BE2C (cell line): Measurements from ENCODE around the gene BIRC6.

Experiments used
- DNase-seq: peaks from one replicate; pipeline ENCODE4 v3.0.0-alpha.2; 2020
- H3K27me3 ChIP-seq: fragments of 250-450 bp; sonication (Bioruptor Pico); 2 replicates; pipeline ENCODE4 v1.5.1; 2020; ENCODE audit warnings: mild to moderate bottlenecking
- H3K36me3 ChIP-seq: fragments of 250-450 bp; sonication (Bioruptor Pico); 2 replicates; pipeline ENCODE4 v1.5.1; 2020; ENCODE audit warnings: mild to moderate bottlenecking
- H3K4me1 ChIP-seq: fragments of 250-450 bp; sonication (Bioruptor Pico); 2 replicates; pipeline ENCODE4 v1.5.1; 2020
- H3K4me3 ChIP-seq: 2 replicates; pipeline ENCODE4 v1.5.1; 2011; ENCODE audit warnings: low read depth, low read length
- H3K9me3 ChIP-seq: fragments of 250-450 bp; sonication (Bioruptor Pico); 2 replicates; pipeline ENCODE4 v1.5.1; 2020
- TF ChIP-seq, protein P1 (sequence below): IDR thresholded peaks from 2 replicates; pipeline ENCODE4 v1.5.1; 2012; ENCODE audit warnings: mild to moderate bottlenecking, low read depth, low read length

The BIRC6 gene

GRCh38 chr2:32436150-32436549, 79.3 kb downstream of the BIRC6 start:
- no peaks in the 10 kb centered on the region for H3K4me1 ChIP-seq
- no peaks in the 10 kb centered on the region for H3K27me3 ChIP-seq
- peaks cover 60% of the 10 kb centered on the region for H3K36me3 ChIP-seq
- DNase-seq, result no peak
- no peaks in the 10 kb centered on the region for H3K9me3 ChIP-seq
- TF ChIP-seq, protein P1, sequence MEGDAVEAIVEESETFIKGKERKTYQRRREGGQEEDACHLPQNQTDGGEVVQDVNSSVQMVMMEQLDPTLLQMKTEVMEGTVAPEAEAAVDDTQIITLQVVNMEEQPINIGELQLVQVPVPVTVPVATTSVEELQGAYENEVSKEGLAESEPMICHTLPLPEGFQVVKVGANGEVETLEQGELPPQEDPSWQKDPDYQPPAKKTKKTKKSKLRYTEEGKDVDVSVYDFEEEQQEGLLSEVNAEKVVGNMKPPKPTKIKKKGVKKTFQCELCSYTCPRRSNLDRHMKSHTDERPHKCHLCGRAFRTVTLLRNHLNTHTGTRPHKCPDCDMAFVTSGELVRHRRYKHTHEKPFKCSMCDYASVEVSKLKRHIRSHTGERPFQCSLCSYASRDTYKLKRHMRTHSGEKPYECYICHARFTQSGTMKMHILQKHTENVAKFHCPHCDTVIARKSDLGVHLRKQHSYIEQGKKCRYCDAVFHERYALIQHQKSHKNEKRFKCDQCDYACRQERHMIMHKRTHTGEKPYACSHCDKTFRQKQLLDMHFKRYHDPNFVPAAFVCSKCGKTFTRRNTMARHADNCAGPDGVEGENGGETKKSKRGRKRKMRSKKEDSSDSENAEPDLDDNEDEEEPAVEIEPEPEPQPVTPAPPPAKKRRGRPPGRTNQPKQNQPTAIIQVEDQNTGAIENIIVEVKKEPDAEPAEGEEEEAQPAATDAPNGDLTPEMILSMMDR, result no peak
- H3K4me3 ChIP-seq, result no peak overlapping the region

DNA sequence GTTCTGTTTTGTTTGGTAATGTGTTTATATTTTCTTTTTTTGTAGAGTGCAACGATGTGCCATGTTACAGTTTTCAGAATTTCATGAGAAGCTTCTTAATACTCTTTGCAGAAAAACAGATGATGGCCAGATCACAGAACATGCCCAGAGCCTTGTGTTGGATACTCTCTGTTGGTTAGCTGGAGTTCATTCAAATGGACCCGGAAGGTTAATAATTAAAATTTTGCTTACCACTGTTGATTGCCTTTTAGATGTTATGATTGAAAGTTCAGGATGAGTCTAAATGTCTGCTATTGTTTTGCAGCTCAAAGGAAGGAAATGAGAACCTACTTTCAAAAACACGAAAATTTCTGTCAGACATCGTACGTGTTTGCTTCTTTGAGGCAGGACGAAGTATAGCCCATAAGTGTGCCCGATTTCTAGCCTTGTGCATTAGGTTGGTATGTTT, 85.2 kb downstream of the BIRC6 start:
- Histone ChIP-seq H3K4me1 (no peaks in the 10 kb centered on the region), H3K4me3 (no peak overlapping the region), H3K27me3 (no peaks in the 10 kb centered on the region), H3K36me3 (peaks cover 77% of the 10 kb centered on the region), H3K9me3 (no peaks in the 10 kb centered on the region)
- TF ChIP-seq, protein P1, result no peak
- DNase-seq, result no peak

DNA sequence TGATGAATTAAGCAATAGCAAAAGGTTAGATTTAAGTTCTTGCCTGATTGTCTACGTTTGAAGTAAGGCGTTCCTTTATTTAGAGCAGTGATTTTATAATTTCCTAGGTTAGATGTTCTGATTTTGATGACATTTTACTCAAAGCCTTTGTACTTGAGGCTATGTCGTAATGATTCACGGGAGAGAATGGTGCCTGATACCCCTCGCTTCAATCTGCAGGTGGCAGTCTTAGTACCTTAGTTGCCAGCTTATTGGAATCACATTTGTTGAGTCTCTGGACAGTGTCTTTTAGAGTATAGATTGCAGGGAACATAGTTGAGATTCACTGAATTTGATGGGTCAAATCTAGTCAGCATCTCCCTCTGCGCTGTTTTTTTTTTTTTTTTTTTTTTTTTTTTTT, 89.5 kb downstream of the BIRC6 start:
- Histone ChIP-seq H3K4me3 (no peak overlapping the region), H3K9me3 (no peaks in the 10 kb centered on the region), H3K4me1 (no peaks in the 10 kb centered on the region), H3K36me3 (peaks cover 56% of the 10 kb centered on the region), H3K27me3 (no peaks in the 10 kb centered on the region)
- TF ChIP-seq, protein P1, result no peak; the same call in 1 of the 2 replicates
- no peak for DNase-seq

- DNase-seq, result no peak
- no peaks in the 10 kb centered on the region for H3K4me1 ChIP-seq
- no peaks in the 10 kb centered on the region for H3K9me3 ChIP-seq
- no peak overlapping the region for H3K4me3 ChIP-seq
- H3K27me3 ChIP-seq, result no peaks in the 10 kb centered on the region
- TF ChIP-seq, protein P1, result no peak
- H3K36me3 ChIP-seq, result peaks cover 13% of the 10 kb centered on the region
Measured at GRCh38 chr2:32450851-32451250, 94.0 kb downstream of the BIRC6 start.

GRCh38 chr2:32452338-32453064, 95.7 kb downstream of the BIRC6 start:
- no peak for DNase-seq
- Histone ChIP-seq H3K4me3 (no peak overlapping the region), H3K27me3 (no peaks in the 10 kb centered on the region), H3K4me1 (no peaks in the 10 kb centered on the region), H3K36me3 (peaks cover 10% of the 10 kb centered on the region; the same call in 1 of the 2 replicates), H3K9me3 (no peaks in the 10 kb centered on the region)
- TF ChIP-seq, protein P1, result no peak
